ENCODE data around the gene RRAGC. TPM values are rescaled to one million over a fixed set of nuclear protein-coding genes. Genes with fewer than 3 reads are reported as not detected.

The RRAGC gene
- total and polyA plus RNA-seq, 2 of the 13 experiments (the other 11 are each of a cell fraction or from before 2014, with no cell fraction given), result 7.6 to 8.0 TPM

DNA sequence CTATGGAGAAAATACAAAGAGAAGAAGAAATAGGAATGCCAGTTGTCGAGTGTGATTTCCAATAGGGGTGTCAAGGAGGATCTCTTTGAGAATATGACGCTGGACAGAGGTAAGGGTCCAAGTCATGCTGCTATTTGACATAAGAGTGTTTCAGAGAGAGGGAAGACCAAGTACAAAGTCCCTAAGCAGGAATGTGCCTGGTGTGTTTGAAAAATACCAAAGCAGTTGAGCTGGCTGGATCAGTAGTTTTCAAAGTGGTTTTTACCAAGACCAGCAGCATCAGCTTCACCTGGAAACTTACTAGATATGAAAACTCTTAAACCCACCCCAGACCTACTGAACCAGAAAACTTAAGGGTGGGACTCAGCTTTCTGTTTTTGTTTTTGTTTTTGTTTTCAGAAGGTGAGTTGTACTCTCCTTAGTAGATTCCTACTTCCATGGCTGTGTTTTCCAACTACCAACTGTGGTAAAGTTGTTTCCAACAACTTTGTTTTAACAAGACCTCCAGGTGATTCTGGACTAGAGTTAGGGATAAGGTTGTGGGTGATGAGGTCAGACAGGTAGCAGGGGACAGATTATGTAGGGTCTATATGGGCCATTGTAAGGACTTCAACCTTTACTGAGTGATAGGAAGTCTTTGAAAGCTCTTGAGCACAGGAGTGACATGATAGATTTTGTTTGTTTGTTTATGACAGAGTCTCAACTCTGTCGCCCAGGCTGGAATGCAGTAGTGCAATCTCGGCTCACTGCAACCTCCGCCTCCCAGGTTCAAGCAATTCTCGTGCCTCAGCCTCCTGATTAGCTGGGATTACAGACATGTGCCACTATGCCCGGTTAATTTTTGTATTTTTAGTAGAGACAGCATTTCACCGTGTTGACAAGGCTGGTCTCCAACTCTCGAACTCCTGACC is 29.1 kb upstream of the RRAGC start (continued):
- TF ChIP-seq ASH2L (IDR thresholded peaks at IDR 0.05; ENCODE audit: insufficient read length, low read depth, low read length), result peak; percentile 89
- TF ChIP-seq ZSCAN9 (CRISPR knock-in tag; IDR thresholded peaks at IDR 0.05; ENCODE audit: borderline replicate concordance), result peak; percentile 81; the same call in 1 of the 2 replicates
- TF ChIP-seq CREM (IDR thresholded peaks at IDR 0.05), result peak; percentile 49; the same call in 1 of the 2 replicates
- no peak for TF ChIP-seq CREM (CRISPR knock-in tag; IDR thresholded peaks at IDR 0.05)
- TF ChIP-seq ZBTB34 (CRISPR knock-in tag; IDR thresholded peaks at IDR 0.05), result peak; percentile 78
- TF ChIP-seq ZMYM2 (CRISPR knock-in tag; IDR thresholded peaks at IDR 0.05), result peak; percentile 41; the same call in 1 of the 2 replicates
- TF ChIP-seq CHD4 (IDR thresholded peaks at IDR 0.05; ENCODE audit: borderline replicate concordance, low read length), result 0 out of 2 replicates have a peak, but pooled peaks have one; percentile 64
- TF ChIP-seq ATF7 (IDR thresholded peaks at IDR 0.05), result 0 out of 2 replicates have a peak, but pooled peaks have one; percentile 2
- TF ChIP-seq ATF7 (CRISPR knock-in tag; IDR thresholded peaks at IDR 0.05), result no peak
- peak; percentile 71 for TF ChIP-seq ZBTB21 (CRISPR knock-in tag; IDR thresholded peaks at IDR 0.05)
- TF ChIP-seq, protein P1, sequence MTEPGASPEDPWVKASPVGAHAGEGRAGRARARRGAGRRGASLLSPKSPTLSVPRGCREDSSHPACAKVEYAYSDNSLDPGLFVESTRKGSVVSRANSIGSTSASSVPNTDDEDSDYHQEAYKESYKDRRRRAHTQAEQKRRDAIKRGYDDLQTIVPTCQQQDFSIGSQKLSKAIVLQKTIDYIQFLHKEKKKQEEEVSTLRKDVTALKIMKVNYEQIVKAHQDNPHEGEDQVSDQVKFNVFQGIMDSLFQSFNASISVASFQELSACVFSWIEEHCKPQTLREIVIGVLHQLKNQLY (CRISPR knock-in tag; IDR thresholded peaks at IDR 0.05), result no peak
- 0 out of 2 replicates have a peak, but pooled peaks have one; percentile 67 for TF ChIP-seq KDM1A (CRISPR knock-in tag; IDR thresholded peaks at IDR 0.05)
- TF ChIP-seq HNF4G (IDR thresholded peaks at IDR 0.05; ENCODE audit: borderline replicate concordance, low read depth, low read length), result peak; percentile 70
- TF ChIP-seq HNF4G (CRISPR knock-in tag; IDR thresholded peaks at IDR 0.05; ENCODE audit: borderline replicate concordance, low read depth), result no peak
- TF ChIP-seq NR2F6 (IDR thresholded peaks at IDR 0.05), result no peak
- peak; percentile 20; the same call in 1 of the 2 replicates for TF ChIP-seq NR2F6 (CRISPR knock-in tag; IDR thresholded peaks at IDR 0.05)
- peak; percentile 58; the same call in 1 of the 2 replicates for TF ChIP-seq EHMT2 (IDR thresholded peaks at IDR 0.05; ENCODE audit: borderline replicate concordance, low read depth, low read length)
- TF ChIP-seq, protein P2, sequence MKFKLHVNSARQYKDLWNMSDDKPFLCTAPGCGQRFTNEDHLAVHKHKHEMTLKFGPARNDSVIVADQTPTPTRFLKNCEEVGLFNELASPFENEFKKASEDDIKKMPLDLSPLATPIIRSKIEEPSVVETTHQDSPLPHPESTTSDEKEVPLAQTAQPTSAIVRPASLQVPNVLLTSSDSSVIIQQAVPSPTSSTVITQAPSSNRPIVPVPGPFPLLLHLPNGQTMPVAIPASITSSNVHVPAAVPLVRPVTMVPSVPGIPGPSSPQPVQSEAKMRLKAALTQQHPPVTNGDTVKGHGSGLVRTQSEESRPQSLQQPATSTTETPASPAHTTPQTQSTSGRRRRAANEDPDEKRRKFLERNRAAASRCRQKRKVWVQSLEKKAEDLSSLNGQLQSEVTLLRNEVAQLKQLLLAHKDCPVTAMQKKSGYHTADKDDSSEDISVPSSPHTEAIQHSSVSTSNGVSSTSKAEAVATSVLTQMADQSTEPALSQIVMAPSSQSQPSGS (CRISPR knock-in tag; IDR thresholded peaks at IDR 0.05), result 0 out of 2 replicates have a peak, but pooled peaks have one; percentile 14
- 0 out of 2 replicates have a peak, but pooled peaks have one; percentile 18 for TF ChIP-seq SOX5 (CRISPR knock-in tag; IDR thresholded peaks at IDR 0.05; ENCODE audit: borderline replicate concordance)
- no peak for TF ChIP-seq ZNF333 (CRISPR knock-in tag; IDR thresholded peaks at IDR 0.05; ENCODE audit: borderline replicate concordance)
- no peak for TF ChIP-seq MXD4 (CRISPR knock-in tag; IDR thresholded peaks at IDR 0.05)
- TF ChIP-seq FOXP4 (CRISPR knock-in tag; IDR thresholded peaks at IDR 0.05), result peak; percentile 46; the same call in 1 of the 2 replicates
- peak; percentile 37; the same call in 1 of the 2 replicates for TF ChIP-seq PITX1 (CRISPR knock-in tag; IDR thresholded peaks at IDR 0.05)
- TF ChIP-seq TFDP1 (CRISPR knock-in tag; IDR thresholded peaks at IDR 0.05; ENCODE audit: borderline replicate concordance), result peak; percentile 44; the same call in 1 of the 2 replicates
